Muscle of leg (tissue), 11 donors: ENCODE measurements around the gene CRTAC1. TPM values are rescaled to one million over a fixed set of nuclear protein-coding genes. Genes with fewer than 3 reads are reported as not detected.
A peak's percentile ranks its signal among the peaks of the same experiment; 100 is the strongest.

Experiments
- DNase-seq: peaks from one replicate; pipeline ENCODE4 v3.0.0; 2013
- H3K27ac ChIP-seq: one replicate; pipeline ENCODE4 v1.5.1; 2013; ENCODE audit warnings: mild to moderate bottlenecking, low read length, control low read depth
- H3K27me3 ChIP-seq: one replicate; pipeline ENCODE4 v1.6.1; 2013; ENCODE audit warnings: low read length; ENCODE audit not compliant: control insufficient read depth, insufficient read depth
- H3K36me3 ChIP-seq: one replicate; pipeline ENCODE4 v1.6.1; 2013; ENCODE audit warnings: low read length; ENCODE audit not compliant: control insufficient read depth, insufficient read depth
- H3K4me1 ChIP-seq: one replicate; pipeline ENCODE4 v1.6.1; 2013; ENCODE audit warnings: low read length; ENCODE audit not compliant: control insufficient read depth, insufficient read depth
- H3K4me3 ChIP-seq: one replicate; pipeline ENCODE4 v1.5.1; 2013; ENCODE audit warnings: low read length, control low read depth
- H3K9me3 ChIP-seq: replicated peaks from 2 replicates; pipeline ENCODE4 v1.6.1; 2013; ENCODE audit warnings: low read depth, low read length; ENCODE audit not compliant: control insufficient read depth
- WGBS: methylation state at CpG from one replicate; pipeline ENCODE4 v1.1.5; 2013; ENCODE audit warnings: missing lambda C conversion rate; ENCODE audit not compliant: insufficient coverage; 5-methylcytosine and 5-hydroxymethylcytosine counted together
- polyA plus RNA-seq, 8 donors: library from polyadenylated mRNA; unstranded; fragments of 120-200 nt; gene quantifications; one replicate each; pipeline versions ENCODE4 v1.2.1 to v1.2.3, GENCODE V29; 2013; ENCODE audit warnings: inconsistent platforms in 1 of 8, low replicate concordance in 1 of 8; ENCODE audit not compliant: insufficient read length in 8 of 8, insufficient read depth in 1 of 8
- total RNA-seq: library from RNA; stranded (reverse); fragments of 120-200 nt; gene quantifications from one replicate; pipeline ENCODE4 v1.2.4, GENCODE V29; 2013

Gene CRTAC1
- total and polyA plus RNA-seq, 9 donors, result 0.15 to 1.3 (median 0.54) TPM

- no peaks in the 10 kb centered on the region for H3K9me3 ChIP-seq
- WGBS, result 83% methylated on average over 10 of the region's 12 CpGs
- H3K27me3 ChIP-seq, result peaks cover 45% of the 10 kb centered on the region
- H3K4me1 ChIP-seq, result no peaks in the 10 kb centered on the region
- no peak overlapping the region for H3K4me3 ChIP-seq
- no peaks in the 10 kb centered on the region for H3K36me3 ChIP-seq
- no peak overlapping the region for H3K27ac ChIP-seq
- DNase-seq, result no peak
Observed at GRCh38 chr10:97975598-97975997, 54.8 kb downstream of the CRTAC1 start.

DNA sequence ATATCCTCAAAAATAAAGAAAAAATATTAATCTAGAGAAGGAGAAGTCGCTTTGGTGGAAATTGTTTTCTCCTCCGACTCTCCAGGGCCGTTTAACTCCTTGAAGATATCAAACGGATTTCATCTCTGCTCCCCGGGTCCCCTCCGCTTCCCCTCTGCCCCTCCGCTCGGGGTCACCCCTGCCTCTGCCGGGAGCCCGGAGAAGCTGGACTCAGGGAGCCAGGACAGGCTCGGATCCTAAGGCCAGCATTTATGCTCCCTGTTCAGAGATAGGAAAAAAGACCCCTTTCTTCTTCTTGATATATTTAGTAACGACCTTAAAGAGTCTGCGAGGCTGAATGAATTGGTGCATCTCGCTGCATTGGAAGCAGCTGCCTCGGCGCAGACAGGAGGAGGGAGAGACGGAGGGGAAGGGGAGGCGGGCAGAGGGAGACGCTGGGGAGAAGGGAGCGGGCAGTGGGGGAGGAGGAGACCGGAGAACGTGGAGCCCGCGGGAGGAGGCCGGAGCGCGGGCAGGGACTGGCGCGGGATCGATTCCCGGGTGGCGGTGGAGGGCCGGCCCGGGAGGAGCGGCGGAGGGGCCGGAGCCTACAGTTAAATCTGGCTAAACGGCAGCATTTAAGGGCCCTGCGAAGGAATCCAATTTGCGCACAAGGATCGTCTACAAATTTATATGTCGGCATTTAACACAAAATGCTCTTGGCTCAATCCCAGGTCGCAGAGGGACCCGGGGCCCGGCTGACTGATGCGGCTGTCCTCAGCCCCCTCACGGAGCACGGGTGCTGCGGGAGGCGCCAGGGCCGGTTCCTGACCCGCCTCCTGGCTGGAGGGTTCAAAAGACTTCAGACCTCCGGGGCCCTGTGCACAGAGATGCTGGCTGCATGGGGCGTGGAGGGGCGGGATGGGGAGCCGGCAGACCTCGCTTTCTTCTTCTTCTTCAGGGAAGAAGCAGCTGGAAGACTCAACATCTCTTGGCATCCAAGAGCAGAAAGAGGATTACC, 55.6 kb downstream of the CRTAC1 start:
- DNase-seq, result peak; percentile 5
- no peaks in the 10 kb centered on the region for H3K9me3 ChIP-seq
- no peak overlapping the region for H3K27ac ChIP-seq
- no peak overlapping the region for H3K4me3 ChIP-seq
- H3K36me3 ChIP-seq, result no peaks in the 10 kb centered on the region
- H3K4me1 ChIP-seq, result no peaks in the 10 kb centered on the region
- H3K27me3 ChIP-seq, result peaks cover 47% of the 10 kb centered on the region
- 26% methylated on average over 55 of the region's 57 CpGs for WGBS

DNA sequence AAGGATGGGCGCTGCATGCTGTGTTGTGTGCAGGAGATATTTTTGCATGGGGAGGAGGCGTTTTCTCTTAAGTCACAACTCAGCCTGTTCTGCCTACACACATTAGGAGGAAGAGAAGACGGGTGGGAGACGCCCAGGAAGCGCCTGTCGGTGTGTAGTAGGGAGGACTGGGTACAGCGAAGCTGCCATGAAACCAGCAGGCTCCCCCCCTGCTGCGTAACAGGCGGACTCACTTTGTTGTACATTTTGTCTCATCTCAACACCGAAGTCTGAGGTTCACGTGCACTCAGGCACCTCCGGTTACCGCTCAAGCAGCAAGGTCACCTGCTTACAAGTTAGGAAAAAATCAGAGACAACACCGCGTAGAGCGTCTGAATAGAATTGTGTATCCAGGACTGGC, 56.3 kb downstream of the CRTAC1 start:
- peaks cover 45% of the 10 kb centered on the region for H3K27me3 ChIP-seq
- no peak overlapping the region for H3K27ac ChIP-seq
- no peaks in the 10 kb centered on the region for H3K9me3 ChIP-seq
- H3K4me1 ChIP-seq, result no peaks in the 10 kb centered on the region
- H3K4me3 ChIP-seq, result no peak overlapping the region
- no peaks in the 10 kb centered on the region for H3K36me3 ChIP-seq
- DNase-seq, result no peak
- WGBS, result 58% methylated on average over 4 of the region's 16 CpGs

GRCh38 chr10:97969538-97970079, 60.8 kb downstream of the CRTAC1 start:
- H3K4me3 ChIP-seq, result no peak overlapping the region
- no peaks in the 10 kb centered on the region for H3K36me3 ChIP-seq
- WGBS, result 69% methylated on average over 3 of the region's 4 CpGs
- no peak overlapping the region for H3K27ac ChIP-seq
- H3K27me3 ChIP-seq, result peaks cover 24% of the 10 kb centered on the region
- no peaks in the 10 kb centered on the region for H3K4me1 ChIP-seq
- H3K9me3 ChIP-seq, result no peaks in the 10 kb centered on the region
- no peak for DNase-seq

DNA sequence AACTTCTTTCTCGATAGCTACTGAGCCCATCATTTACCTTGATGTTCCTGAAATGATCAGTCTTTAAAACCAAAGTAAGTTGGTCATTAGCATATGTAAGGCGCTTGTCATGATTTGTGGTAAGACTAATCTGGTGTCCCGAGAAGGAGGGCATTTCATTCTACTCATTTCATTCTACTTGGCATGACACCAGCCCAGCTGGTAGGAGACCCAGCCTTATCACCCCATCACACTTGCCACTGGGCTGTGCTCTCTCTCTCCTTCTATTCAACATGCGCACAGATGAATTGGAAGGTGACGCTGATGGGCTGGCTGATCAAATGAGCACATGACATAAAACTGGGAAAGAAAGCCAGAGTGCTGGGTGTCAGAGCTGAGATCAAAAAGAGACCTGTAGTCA, 65.7 kb downstream of the CRTAC1 start:
- no peak for DNase-seq
- Histone ChIP-seq H3K27me3 (no peaks in the 10 kb centered on the region), H3K4me1 (no peaks in the 10 kb centered on the region), H3K4me3 (no peak overlapping the region), H3K36me3 (no peaks in the 10 kb centered on the region), H3K27ac (no peak overlapping the region), H3K9me3 (no peaks in the 10 kb centered on the region)
- 40% methylated on average over 1 of the region's 5 CpGs for WGBS

DNA sequence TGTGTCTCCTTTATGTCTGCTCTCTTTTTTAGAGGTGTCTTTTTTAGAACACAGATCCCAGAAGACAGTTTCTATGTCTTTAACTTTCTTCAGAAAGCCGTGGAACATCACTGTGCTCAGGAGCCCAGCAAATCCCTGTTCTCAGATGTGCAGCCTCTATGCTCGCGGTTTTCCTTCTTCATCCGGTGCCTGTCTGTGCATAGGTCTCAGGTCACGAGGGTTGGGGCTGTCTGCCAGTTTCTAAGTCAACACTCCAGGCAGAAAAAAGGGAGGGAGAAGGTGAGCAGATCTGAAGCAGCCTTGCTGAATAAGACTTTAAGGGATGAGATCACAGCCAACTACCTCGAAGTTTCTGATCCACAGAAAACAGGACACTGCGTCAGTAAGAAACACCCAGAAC, 68.5 kb downstream of the CRTAC1 start:
- H3K4me1 ChIP-seq, result no peaks in the 10 kb centered on the region
- H3K27me3 ChIP-seq, result no peaks in the 10 kb centered on the region
- H3K4me3 ChIP-seq, result no peak overlapping the region
- no peaks in the 10 kb centered on the region for H3K9me3 ChIP-seq
- H3K36me3 ChIP-seq, result no peaks in the 10 kb centered on the region
- no peak overlapping the region for H3K27ac ChIP-seq
- DNase-seq, result no peak
- WGBS, result 68% methylated on average over 5 of the region's 7 CpGs

DNA sequence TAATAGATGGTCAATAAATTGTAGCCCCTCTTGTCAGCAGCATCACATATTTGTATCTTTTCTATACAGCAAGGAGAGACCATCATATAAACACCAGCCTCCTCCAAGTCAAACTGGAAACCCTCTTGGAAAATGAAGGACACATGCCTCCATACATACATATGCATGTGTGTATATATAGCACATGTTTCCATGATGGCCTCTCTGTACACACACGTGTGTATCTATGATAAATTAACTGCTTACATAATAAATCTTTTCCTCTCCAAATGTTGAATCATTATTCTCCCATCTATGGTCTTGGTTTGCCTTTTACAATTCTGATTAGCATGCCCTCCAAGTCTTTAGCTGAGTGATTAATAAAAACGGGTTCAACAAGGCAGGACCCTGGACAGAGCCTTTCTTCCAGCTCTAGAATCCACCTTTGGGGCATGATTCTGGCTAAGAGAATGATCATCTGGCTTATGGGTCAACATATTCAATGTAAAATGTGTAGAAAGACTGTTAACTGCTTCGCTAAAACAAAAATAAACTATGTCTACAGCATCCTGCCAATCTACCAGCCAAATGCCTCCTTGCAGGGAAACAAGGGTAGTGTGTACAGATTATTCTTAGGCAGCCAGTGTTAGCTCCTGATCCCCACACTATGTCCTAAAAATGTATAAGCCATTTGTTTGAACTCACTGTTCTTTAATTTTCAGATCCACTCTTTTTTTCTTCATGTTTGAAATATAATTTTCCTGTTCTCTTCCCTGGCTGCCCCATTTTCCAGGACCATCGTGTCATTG, 70.0 kb downstream of the CRTAC1 start:
- no peaks in the 10 kb centered on the region for H3K27me3 ChIP-seq
- H3K4me3 ChIP-seq, result no peak overlapping the region
- 0% methylated on average over 1 of the region's 4 CpGs for WGBS

GRCh38 chr10:97949462-97949861, 81.0 kb downstream of the CRTAC1 start:
- no peaks in the 10 kb centered on the region for H3K9me3 ChIP-seq
- WGBS, result 75% methylated on average over 3 of the region's 4 CpGs
- H3K36me3 ChIP-seq, result no peaks in the 10 kb centered on the region
- DNase-seq, result no peak
- no peaks in the 10 kb centered on the region for H3K4me1 ChIP-seq
- H3K27me3 ChIP-seq, result peaks cover 3% of the 10 kb centered on the region
- H3K4me3 ChIP-seq, result no peak overlapping the region
- no peak overlapping the region for H3K27ac ChIP-seq

More for the DNA sequence above, 70.0 kb downstream of the CRTAC1 start:
- Histone ChIP-seq H3K36me3 (no peaks in the 10 kb centered on the region), H3K9me3 (no peaks in the 10 kb centered on the region), H3K27ac (no peak overlapping the region), H3K4me1 (no peaks in the 10 kb centered on the region)
- DNase-seq, result no peak

DNA sequence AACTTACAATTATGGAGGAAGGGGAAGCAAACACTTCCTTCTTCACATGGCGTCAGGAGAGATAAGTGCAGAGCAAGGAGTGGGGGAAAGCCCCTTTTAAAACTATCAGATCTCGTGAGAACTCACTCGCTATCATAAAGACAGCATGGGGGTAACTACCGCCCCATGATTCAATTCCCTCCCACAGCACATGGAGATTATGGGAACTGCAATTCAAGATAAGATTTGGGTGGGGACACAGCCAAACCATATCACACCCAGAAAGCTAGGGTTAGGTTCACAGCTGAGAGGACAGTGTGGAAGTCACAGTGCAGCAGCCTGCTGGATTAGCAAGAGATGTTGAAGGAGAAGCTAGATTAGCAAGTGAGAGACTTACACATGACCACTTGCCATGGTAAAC, 81.6 kb downstream of the CRTAC1 start:
- DNase-seq, result no peak
- H3K27ac ChIP-seq, result no peak overlapping the region
- WGBS, result no CpG with 5 or more reads among the region's 4 CpGs
- H3K4me3 ChIP-seq, result no peak overlapping the region
- H3K36me3 ChIP-seq, result no peaks in the 10 kb centered on the region
- peaks cover 3% of the 10 kb centered on the region for H3K27me3 ChIP-seq
- H3K9me3 ChIP-seq, result no peaks in the 10 kb centered on the region
- no peaks in the 10 kb centered on the region for H3K4me1 ChIP-seq

DNA sequence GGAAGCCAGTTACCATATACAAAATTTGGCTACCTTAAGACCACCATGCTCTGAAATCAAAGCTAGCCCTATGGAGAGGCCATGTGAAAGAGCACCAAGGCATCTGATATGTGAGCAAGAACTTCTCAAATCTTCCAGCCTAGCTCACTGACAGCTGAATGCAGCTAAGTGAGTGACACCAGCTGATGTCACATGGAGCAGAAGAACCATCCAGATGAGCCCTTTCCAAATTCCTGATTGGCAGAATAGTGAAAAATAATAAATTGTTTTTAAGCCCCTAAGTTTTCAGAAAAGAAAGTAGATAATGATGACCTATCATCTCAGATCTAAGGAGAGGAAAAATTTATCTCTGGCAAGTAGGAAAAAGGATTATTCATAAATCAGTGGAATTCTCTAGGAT, 85.6 kb downstream of the CRTAC1 start:
- no peaks in the 10 kb centered on the region for H3K9me3 ChIP-seq
- H3K27ac ChIP-seq, result no peak overlapping the region
- peaks cover 3% of the 10 kb centered on the region for H3K27me3 ChIP-seq
- H3K36me3 ChIP-seq, result no peaks in the 10 kb centered on the region
- no peak overlapping the region for H3K4me3 ChIP-seq
- no peak for DNase-seq
- H3K4me1 ChIP-seq, result no peaks in the 10 kb centered on the region
